Adrenal gland (tissue), 12 donors: ENCODE data around the gene MTX3. TPM values are rescaled to one million over a fixed set of nuclear protein-coding genes. Genes with fewer than 3 reads are reported as not detected.

ENCODE experiments used
- DNase-seq, 7 donors: peaks; one replicate each; pipeline ENCODE4 v3.0.0-alpha.2; 2019 to 2020
- H3K27ac ChIP-seq, 5 donors: fragments of 200-600 bp; sonication (generic) in 4 of 5; 1 replicate in 3 of 5; 2 replicates in 2 of 5; pipeline versions ENCODE4 v1.5.1 to v1.8.0; 2016 to 2020; ENCODE audit warnings: mild to moderate bottlenecking in 1 of 5
- H3K27me3 ChIP-seq: fragments of 200-600 bp; 2 replicates; pipeline ENCODE4 v1.8.0; 2021
- H3K36me3 ChIP-seq, 2 donors: fragments of 200-600 bp; replicated peaks in 1 of 2; 1 replicate in 1 of 2; 2 replicates in 1 of 2; pipeline versions ENCODE4 v1.5.1 to v1.8.0; 2018 to 2022
- H3K4me1 ChIP-seq, 2 donors: fragments of 200-600 bp; replicated peaks in 1 of 2; 1 replicate in 1 of 2; 2 replicates in 1 of 2; pipeline versions ENCODE4 v1.5.1 to v1.8.0; 2018 to 2021
- H3K4me3 ChIP-seq, 4 donors: fragments of 200-600 bp; sonication (generic) in 3 of 4; one replicate each; pipeline ENCODE4 v1.5.1; 2016 to 2018
- H3K9me3 ChIP-seq, 3 donors: fragments of 200-600 bp; sonication (generic) in 1 of 3; replicated peaks in 1 of 3; 1 replicate in 2 of 3; 2 replicates in 1 of 3; pipeline versions ENCODE4 v1.5.1 to v1.8.0; 2016 to 2021
- CTCF ChIP-seq, 6 experiments: fragments of 450-650 bp in 4 of 6; fragments of 200-600 bp in 2 of 6; sonication (generic) in 1 of 6; IDR thresholded peaks; 1 replicate in 5 of 6; 2 replicates in 1 of 6; pipeline versions ENCODE4 v1.5.1 to v1.8.0; 2016 to 2021; ENCODE audit warnings: antibody characterized with exemption in 6 of 6, mild to moderate bottlenecking in 2 of 6, moderate library complexity in 1 of 6
- POLR2A ChIP-seq, 2 donors: fragments of 450-650 bp; IDR thresholded peaks; one replicate each; pipeline ENCODE4 v1.6.1; 2017; ENCODE audit warnings: antibody characterized with exemption in 2 of 2, mild to moderate bottlenecking in 2 of 2, moderate library complexity in 1 of 2
- WGBS, 4 donors: extraction: QIAGEN DNeasy Blood & Tissue Kit in 2 of 4; methylation state at CpG; one replicate each; pipeline versions ENCODE4 v1.1.5 to v1.1.7; 2013 to 2017; 5-methylcytosine and 5-hydroxymethylcytosine counted together
- intact Hi-C, 2 donors: fragments of 100-400 bp; cut with DNase I; formaldehyde crosslinking; loops; one replicate each; pipeline versions ENCODE4 v1.14.1 to v1.15.0; 2022 to 2023
- polyA plus RNA-seq, 3 donors: library from polyadenylated mRNA; stranded (reverse); fragments of 200-250 nt in 2 of 3; fragments of 350-450 nt in 1 of 3; fragmentation: Illumina TruSeq in 1 of 3; extraction: RNeasy Lipid Tissue Mini Kit (QIAGEN cat#74804) in 1 of 3; gene quantifications; one replicate each; pipeline ENCODE4 v1.2.3, GENCODE V29; 2013 to 2014
- total RNA-seq, 9 donors: library from RNA; depleted of rRNA in 4 of 9; stranded (reverse); fragments of >200 nt in 4 of 9; fragments of 120-200 nt in 1 of 9; fragmentation: NEBNext Ultra II Directional in 1 of 9; extraction: Animal tissue kit (Norgen Biotek cat#: 25700) in 1 of 9; gene quantifications; one replicate each; pipeline versions ENCODE4 v1.1.0 to v1.2.4, GENCODE V29; 2013 to 2023
- donor health status: healthy with polysubstance abuse.
- donor health status: Bipolar disorder and iron deficiency.
- donor health status: DM: yes; HTN: yes; CAD: no.
- donor health status: DM: no; HTN: no; CAD: no.
- donor health status: DM: no; HTN: no; CAD: no.
- donor health status: DM: yes; HTN: yes; CAD: no.

Gene MTX3
- total and polyA plus RNA-seq, 12 donors: 6.7 to 32.7 (median 18.8) TPM

GRCh38 chr5:80010754-80011392 lies 19.8 kb upstream of the MTX3 start:
- Histone ChIP-seq H3K27ac (no peak overlapping the region), H3K27me3 (no peaks in the 10 kb centered on the region), H3K36me3 (no peaks in the 10 kb centered on the region), H3K9me3 (no peaks in the 10 kb centered on the region), H3K4me3 (no peak overlapping the region), H3K4me1 (no peaks in the 10 kb centered on the region)
- DNase-seq: peak in 2 of 7 donors; percentile 1 to 16
- intact Hi-C loops: no loop called here
- WGBS, 4 donors: 38 to 52% (median 42%) methylated on average over 5 of the region's 5 CpGs
- TF ChIP-seq CTCF (IDR thresholded peaks at IDR 0.05): no peak
- no peak for TF ChIP-seq POLR2A (IDR thresholded peaks at IDR 0.05)

- Histone ChIP-seq H3K36me3 (no peaks in the 10 kb centered on the region), H3K27me3 (no peaks in the 10 kb centered on the region), H3K4me3 (no peak overlapping the region), H3K9me3 (no peaks in the 10 kb centered on the region), H3K27ac (no peak overlapping the region), H3K4me1 (no peaks in the 10 kb centered on the region)
- TF ChIP-seq CTCF (IDR thresholded peaks at IDR 0.05): no peak
- no peak for TF ChIP-seq POLR2A (IDR thresholded peaks at IDR 0.05)
- intact Hi-C loops: no loop called here
- no peak for DNase-seq
- 71 to 80% (median 76%) methylated on average over 4 of the region's 4 CpGs for WGBS, 4 donors
Observed at GRCh38 chr5:80008995-80009765, 18.1 kb upstream of the MTX3 start.

GRCh38 chr5:80002677-80003076 lies 11.6 kb upstream of the MTX3 start:
- intact Hi-C loops: no loop called here
- no peak for DNase-seq
- Histone ChIP-seq H3K4me3 (no peak overlapping the region), H3K9me3 (no peaks in the 10 kb centered on the region), H3K27ac (no peak overlapping the region), H3K4me1 (no peaks in the 10 kb centered on the region), H3K27me3 (no peaks in the 10 kb centered on the region), H3K36me3 (no peaks in the 10 kb centered on the region)
- WGBS, 4 donors: 92 to 98% (median 95%) methylated on average over 1 of the region's 1 CpG
- no peak for TF ChIP-seq CTCF (IDR thresholded peaks at IDR 0.05)
- TF ChIP-seq POLR2A (IDR thresholded peaks at IDR 0.05): no peak

GRCh38 chr5:79999722-80000121 lies 8.7 kb upstream of the MTX3 start:
- no peaks in the 10 kb centered on the region for H3K4me1 ChIP-seq
- no peak overlapping the region for H3K27ac ChIP-seq
- no peaks in the 10 kb centered on the region for H3K27me3 ChIP-seq
- intact Hi-C loops: no loop called here
- DNase-seq: no peak
- H3K9me3 ChIP-seq: no peaks in the 10 kb centered on the region
- H3K4me3 ChIP-seq: no peak overlapping the region
- H3K36me3 ChIP-seq: no peaks in the 10 kb centered on the region
- 98 to 100% (median 100%) methylated on average over 1 of the region's 1 CpG for WGBS, 4 donors
- TF ChIP-seq CTCF (IDR thresholded peaks at IDR 0.05): no peak
- no peak for TF ChIP-seq POLR2A (IDR thresholded peaks at IDR 0.05)
